Tongue (tissue), 2 donors: ENCODE data around the gene NEK10. TPM values are rescaled to one million over a fixed set of nuclear protein-coding genes. Genes with fewer than 3 reads are reported as not detected.

ENCODE experiments used
- DNase-seq: peaks from one replicate; pipeline ENCODE4 v3.0.0-alpha.2; 2015
- total RNA-seq: library from RNA; depleted of rRNA; stranded (reverse); fragments of >200 nt; gene quantifications from one replicate; pipeline ENCODE4 v1.2.3, GENCODE V29; 2014

The NEK10 gene
- total RNA-seq, 1 donor from 2014 or later, result 40.5 TPM

DNA sequence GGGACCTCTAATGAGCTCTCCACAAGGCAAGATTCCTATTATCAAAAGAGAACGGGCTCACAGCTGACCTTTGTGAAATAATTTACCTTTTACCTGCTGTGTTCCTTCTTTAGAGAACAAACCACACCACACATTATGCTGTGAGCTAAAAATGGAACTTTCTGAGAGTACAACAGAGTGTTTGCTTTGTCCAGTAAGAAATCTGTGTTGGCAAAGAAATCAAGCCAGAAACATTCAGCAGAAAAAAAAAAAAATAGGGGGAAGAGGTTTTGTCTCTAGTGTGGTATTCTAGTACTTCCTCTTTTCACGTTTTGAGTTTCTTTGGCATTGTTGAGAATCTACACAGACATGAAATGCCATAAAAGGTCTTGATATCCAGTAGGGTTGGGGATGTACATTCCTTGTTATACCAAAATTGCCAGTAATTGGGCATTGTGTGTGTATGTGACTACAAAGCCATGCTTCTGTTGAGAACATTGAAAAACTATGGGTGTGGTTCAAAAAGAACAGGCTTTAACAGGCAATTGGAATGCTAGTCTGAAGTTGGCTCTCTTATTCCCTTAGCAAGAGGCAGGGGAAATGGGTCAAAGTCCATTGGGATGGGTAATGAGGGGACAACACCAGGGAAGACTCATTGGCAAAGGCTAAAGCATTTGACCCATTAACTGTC is 273.5 kb downstream of the NEK10 start:
- no peak for DNase-seq

DNA sequence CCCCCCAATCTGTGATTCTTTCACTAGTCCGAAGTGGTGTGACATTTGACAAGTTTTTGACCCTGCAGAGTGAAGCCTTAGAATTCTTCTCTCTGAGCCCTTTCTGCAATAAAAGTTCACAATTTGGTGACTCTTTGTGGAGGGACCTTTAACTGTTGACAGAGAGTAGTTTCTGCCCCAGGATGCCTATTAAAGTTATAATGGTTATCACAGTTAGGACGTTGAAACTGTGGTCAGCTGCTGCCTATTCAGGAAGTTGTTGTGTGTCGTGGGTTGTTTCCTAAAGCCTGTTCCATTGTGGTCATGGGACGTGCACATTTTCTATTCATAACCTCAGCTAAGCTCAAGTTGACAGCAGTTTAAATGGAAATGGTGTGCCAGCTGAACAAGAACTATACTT is 274.5 kb downstream of the NEK10 start:
- DNase-seq, result peak; percentile 9

DNA sequence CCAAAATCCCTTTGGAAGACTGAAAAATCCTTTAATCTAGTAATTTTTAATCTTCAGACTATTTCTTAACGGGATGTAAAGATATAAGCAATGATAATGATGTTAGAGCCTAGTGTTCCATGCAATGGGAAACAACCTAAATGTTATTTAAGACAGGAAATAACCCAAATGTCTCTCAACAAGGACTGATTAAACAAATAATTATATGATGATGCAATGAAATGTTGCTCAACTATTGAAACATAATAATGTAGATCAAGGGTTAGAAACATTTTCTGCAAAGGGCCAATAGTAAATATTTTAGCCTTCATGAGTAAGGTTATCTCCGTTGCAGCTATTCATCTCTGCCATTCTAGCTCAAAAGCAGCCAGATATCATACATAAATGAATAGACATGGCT is 275.4 kb downstream of the NEK10 start:
- DNase-seq, result no peak

DNA sequence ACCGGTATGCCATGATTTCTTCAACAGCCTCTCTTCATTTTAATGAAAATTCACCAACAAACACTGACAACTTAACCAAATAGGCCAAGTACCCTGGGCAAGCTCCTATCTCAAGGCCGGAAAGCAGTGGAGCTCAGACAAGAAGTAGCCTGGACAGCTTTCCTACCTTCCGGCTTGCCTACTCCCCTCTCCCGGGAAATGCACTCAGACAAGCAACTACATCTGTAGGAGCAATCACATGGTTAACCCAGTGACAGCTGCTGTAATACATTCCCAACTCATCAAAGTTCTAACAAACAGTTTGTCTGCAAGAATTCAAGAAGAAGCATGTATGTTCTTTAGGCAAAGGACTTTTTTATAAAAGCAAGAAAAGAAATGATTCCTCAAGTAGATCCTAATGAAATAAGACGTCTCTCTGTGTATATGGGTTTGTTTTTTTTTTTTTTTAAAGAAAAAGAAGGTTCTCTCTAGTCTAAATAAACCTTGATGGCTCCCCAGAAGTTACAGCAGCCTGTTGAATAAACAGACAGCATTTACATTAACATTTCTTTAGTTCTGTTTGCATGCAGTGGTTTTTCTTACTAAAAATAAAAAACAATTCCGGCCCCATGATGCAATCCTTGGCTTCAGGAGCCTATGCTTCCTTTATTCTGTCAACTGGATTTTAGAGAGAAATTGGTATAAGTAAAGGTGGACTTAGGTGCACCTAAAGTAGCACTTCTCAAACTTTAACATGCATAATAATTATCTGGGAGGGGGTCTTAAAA is 278.7 kb downstream of the NEK10 start:
- DNase-seq, result peak; percentile 61

DNA sequence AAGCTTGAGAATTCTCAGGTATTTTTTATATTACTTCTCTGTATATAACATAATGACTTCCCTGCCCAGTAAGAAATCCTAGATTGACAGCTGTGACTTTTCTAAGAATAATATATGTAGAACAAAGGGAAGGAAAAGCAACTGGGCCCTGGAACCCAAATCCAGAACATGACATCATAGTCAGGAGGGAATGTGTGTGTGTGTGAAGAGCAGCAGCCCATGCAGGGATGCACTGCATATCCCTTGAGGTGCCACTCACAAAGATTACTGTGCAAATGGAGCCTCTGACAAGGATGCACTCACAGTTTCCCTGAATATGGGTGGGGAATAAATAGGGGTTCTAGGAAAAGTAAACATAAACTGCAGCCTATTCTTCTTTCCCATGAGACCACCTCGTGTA is 279.5 kb downstream of the NEK10 start:
- DNase-seq, result peak; percentile 36

DNA sequence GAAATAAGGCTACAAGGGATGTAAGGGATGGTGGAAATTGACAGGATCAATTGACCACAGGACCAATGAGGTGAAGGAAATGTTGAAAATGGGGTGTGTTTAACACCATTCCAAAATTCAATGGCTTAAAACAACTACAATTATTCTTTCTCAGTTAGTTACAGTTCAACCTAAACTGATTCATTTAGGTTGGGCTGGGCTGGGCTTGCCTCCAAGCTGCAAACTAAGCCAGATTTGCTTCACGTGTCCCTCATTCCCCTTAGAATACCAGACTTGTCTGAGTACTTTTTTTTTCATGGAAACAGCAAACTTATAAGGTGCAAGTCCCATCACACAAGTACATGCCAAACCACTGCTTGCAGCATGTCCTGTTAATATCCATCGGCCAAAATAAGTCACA is 280.1 kb downstream of the NEK10 start:
- peak; percentile 70 for DNase-seq

DNA sequence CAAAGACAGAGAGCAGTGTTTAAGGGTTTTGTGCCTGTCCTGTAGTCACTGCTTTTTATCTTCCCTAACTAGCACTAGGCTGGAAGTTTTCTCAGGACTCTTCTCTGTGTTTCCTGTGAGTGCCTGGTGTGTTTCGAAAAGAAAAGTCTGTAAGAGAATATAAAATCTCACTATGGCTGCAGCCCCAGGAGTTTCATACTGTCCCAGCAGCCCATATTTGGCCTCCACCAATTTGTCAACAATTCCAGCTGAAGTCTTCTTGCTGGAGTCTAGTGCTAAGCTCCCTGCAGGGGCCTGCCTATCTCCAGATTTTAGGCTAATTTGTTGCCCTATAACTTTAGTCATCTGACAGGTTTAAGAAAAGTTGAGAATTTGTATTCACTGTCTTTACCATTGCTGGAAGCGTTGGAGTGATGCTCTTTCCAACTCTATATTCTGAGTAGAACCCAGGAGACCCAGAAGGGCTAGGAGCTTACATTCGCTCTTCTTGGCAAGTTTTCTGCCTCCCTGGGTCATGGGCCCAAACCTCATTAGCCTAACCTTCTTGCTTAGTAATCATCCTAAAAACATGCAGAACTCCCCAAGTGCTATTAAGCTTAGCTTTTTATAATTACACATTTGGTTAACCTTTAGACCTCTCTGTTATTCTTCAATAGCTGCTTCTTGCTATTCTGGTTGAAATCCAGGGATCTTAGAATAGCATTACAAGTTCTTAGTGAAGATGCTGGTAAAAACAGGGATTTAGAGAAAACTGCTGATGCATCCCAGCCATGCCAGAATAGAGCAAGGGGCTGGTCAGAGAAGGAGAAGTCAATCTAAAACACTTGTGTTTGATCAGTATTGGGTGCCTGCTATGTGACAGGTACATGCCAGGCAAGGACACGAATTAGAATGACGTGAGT is 283.1 kb downstream of the NEK10 start:
- DNase-seq, result peak; percentile 27

DNA sequence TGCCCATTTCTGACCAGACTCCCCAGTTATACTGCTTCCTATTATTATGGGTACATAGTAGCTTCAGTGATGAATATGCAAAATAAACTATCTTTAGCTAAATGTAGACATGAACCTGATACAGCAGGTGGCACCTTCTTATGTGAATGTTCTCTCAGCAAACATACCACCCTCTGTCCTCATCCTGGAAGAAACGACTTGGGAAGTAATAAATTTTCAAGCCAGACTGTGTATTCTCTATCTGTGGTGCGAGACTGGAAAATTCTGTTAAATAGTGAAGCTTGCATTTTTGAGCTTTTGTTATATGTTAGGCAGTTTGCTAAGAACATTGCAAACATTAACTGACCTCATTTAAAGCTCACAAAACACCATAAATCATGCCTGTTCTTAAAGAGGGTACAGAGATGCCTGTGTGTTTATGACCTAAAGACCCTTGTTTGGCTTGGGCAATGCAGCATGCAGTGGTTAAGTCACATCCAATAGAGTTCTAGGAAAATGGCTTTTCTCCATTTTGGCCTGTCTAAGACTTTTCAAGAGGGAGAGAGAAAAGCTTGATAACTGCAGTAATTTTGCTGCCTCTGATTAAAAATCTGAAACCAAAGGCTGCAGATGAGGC is 287.1 kb downstream of the NEK10 start:
- no peak for DNase-seq

DNA sequence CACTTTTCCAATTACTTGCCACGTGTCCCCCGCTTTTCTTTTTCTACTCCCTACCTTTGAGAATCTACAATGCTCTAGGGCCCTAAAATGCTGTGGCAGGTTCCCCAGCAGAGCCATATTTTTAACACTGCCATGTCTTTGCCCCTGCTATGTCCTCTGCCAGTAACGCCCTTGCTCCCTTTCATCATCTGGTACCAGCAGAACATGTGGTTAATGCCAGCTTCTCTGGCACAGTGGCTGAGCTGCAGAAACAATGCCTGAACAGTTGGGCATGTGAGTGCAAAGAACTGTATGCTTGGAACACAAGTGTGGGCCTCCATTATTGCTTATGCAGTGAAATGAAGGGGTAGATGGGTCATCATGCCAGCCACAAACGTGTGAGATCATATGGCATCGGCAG is 287.6 kb downstream of the NEK10 start:
- DNase-seq, result no peak

DNA sequence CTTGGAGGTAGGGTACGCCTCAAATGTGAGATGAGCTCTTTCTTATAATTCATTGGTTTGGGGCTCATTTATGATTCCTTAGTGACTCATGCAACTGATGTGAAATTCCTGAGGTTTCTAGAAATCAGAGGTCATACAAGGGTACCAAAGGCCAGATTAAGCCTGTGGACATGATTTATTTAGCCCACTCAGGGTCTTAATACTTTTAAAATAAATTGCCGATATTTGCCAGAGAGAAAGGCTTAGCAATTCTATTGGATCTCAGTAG is 289.0 kb downstream of the NEK10 start:
- no peak for DNase-seq

DNA sequence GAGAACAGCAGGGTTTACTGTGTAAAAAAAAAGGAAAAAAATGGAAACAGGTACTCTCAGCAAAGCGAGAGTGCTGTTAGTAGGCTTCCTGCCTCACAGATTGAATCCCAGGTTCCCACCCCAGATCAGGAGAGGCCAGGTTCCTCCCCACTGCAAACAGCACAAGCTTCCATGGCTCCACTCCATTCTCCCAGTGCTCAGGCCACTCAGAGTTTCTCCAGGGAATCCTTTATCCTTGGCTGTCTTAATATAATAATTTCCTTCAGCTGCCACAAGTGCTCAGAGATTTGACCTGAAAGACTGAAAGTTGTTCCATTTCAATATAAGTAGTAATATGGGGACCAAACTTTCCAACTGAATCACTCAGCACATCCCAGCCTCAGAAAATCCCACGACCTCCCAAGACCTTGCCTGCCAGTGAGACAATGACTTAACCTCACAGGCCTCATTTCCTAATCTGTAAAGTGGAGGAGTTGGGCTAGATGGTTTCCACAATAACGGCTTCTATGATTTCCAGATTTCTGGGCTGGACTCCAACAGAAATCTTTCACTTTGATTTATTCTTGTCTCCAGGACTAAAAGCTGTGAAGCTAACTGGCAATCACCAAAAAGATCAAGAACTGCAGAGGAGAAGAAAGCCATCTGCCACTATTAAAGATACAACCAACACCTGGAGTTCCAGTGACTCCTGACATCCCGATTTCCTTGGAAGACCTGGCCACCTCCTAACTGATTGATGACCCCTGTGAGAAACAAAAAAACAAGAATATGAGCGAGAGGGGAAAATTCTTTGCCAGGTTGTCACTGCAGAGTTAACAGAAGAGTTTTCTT is 289.5 kb downstream of the NEK10 start:
- DNase-seq, result peak; percentile 44

DNA sequence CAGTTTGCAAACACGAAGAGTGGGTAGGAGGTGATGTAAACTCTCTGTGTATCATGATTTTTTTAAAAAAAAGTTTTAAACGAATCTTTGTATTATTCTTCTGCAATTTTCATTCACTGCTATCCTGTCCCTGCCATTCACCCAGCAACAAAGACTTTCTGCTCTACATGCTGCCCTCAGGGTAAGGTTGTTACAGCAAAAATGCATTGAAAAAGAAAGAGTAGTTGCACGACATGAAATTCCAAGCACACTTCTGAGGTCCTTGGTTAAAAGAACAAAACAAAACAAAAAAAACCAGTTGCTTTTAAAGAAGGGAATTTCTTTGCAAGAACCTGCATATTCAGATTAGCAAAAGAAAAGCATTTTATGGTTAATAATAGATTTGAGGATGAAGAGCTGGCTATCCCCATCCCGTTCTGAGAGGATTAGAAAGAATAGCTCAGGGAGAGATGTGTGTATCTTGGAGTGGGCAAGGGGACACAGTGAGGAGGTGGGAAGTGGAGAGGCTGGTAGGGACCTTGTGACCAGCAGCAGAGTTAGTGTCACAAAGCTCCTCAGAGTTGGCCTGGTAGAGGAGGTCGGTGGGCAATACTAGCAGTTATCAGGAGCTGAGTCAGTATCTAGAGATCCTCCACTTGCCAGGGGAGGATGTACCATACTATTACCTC is 290.8 kb downstream of the NEK10 start:
- no peak for DNase-seq

DNA sequence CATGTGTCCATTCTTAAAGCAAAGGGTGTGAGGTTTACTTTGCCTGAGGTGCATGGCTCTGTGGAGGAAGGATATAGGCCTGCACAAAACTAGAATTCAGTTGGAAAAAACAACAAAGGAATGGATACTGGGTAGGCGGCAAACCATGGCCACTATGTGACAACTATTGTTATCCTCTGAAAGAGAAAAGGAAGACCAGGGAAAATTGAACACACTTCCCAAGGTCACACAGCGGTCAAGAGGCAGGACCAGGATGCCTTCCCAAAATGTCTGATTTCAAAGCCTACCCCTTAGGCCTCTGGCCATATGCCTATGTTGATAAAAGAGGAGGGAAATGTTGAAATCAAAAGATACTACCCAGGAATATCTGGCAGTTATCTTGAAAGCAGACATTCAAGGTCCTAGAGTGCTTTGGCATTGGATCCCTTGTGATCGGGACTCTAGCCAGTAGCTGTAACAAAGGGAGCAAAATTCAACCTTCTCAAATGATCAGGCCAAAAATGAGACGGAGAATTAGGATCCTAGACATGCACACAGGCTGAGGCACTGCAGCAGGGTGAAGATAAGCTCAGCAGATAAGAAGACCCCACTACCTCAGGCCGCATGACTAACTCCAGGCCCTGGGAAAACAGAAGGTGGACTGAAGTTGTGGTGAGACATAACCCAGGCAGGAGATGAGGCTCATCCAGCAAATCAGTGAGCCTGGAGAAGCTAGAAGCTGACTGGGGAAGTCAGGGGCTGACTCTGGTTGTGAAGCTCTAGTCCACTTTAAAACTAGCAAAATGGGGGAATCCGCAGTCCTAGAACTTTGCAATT is 292.2 kb downstream of the NEK10 start:
- no peak for DNase-seq

DNA sequence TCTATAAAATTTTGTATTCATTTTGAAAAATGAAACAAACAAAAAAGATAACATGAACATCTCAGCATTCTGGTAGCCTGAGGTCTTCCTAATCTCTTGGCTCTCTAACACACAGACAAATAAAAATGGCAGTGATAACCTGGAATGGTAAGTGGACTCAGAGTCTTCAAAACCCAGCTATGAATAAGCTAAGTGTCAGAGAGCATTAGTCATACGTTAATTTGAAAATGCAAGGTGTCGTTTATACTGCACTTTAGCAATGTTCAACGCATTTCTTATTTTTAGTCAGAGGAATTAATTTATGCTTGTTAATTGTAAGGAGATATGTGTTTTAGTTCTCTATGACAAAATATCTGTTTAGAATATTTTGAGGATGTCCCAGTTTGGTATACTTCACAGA is 294.3 kb downstream of the NEK10 start:
- no peak for DNase-seq

DNA sequence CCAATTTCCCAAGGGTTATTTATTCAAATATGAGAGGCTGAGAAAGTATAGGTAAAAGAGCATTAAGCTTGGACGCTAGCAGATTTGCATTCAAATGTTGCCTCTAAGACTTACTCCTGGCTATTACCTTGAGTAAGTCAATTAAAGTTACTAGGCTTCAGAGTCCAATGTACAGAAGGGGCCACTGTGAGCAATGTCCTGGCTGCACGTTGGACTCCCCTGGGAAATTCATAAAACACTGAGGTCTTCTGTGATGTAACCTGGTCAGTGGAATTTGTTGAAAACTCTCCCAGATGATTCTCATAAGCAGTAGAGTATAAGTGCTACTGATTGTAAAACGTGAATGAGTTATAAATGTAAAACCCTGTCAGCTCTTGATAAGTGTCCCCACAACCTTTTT is 295.3 kb downstream of the NEK10 start:
- no peak for DNase-seq

DNA sequence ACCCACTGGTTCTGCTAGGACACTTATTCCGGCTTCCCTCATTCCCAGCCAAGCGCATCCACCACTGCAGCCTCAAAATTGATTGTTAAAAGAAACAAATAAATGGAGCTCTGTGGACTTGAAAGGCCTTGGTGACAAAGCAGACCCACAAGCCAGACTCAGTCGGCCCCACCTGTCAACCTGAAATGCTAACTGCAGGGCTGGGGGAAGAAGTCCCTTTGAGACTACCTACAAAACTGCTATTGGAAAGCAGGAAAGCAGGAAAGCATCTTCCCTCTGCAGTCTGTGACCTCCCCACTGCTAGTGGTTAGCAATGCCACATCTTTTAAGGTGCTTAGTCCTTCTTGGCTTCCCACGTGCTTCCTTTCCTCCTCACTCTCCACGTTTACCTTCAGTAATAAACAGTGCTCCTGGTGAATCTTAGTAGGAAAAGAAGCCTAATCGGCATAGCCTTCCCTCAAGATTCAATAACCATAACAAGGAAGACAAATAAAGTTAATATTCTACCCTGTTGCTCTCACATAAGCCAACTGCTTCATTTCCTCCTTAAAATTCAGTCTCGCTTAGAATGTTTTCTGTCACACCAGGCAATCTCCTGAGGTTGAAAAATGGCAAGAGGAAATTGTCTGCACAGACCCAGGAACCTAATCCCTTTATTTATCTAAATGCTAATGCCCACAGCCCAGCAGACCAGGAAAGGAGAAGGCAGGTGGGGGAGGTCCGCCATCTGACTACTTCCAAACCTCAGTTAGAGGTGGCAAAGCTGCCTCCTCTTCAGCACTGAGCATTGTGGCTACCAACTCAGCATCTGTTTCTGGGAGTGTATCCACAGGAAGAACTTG is 296.2 kb downstream of the NEK10 start:
- DNase-seq, result no peak

DNA sequence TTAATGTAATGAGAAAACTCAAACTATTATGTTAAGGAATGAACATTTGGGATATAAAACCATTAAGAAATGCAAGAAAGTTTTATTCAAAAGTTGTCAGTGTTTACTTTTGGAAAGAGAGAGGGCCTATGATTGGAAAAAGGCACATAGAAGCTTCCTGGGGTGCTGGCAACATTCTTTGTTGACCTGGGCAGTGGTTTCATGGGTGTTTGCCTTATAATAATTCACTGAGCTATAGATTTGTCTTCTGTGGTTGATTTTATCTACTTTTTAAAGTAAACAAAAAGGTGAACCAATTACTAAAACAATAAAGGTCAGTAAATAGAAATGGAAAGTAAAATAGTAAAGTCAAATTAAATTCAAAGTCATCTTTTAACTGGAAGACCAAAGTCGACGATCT is 308.8 kb downstream of the NEK10 start:
- no peak for DNase-seq
